PC-3 (cell line): ENCODE results near the gene LRRC55.

ENCODE experiments used
- CTCF ChIP-seq: fragments of 300-600 bp; sonication (generic); conservative IDR thresholded peaks from 2 replicates; pipeline ENCODE4 v1.5.1; 2017; ENCODE audit warnings: antibody characterized with exemption, low read depth, mild to moderate bottlenecking, low read length
- EZH2 ChIP-seq: fragments of 300-600 bp; sonication (generic); IDR thresholded peaks from one replicate; pipeline ENCODE4 v1.6.1; 2017; ENCODE audit warnings: antibody characterized with exemption, mild to moderate bottlenecking, low read length; ENCODE audit not compliant: unreplicated experiment
- EZH2phosphoT487 ChIP-seq: fragments of 300-600 bp; sonication (generic); IDR thresholded peaks from 2 replicates; pipeline ENCODE4 v1.6.1; 2018; ENCODE audit warnings: mild to moderate bottlenecking, antibody characterized with exemption, low read length, borderline replicate concordance

DNA sequence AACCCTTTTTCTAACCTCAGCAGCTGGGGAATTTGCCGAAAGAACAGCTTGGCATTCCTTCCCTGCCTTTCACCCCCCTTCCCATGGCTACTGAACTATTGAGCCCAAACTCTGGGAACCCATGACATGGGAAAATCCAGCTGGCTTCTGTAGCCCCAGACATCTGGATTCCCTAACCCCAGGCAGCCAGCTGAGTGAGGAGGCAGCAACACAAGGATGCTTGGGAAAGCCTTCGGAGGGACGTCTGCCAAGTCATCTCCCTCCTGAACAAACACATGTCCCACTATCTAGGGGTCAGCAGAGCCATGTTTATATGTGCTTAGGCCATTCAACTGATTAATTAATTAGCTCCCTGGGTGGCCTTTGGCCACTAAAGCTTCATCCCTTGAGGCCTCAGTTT lies 21.6 kb downstream of the LRRC55 start:
- TF ChIP-seq CTCF, result no peak
- no peak for TF ChIP-seq EZH2
- no peak for TF ChIP-seq EZH2phosphoT487
